Hepatocyte (in vitro differentiated cells): ENCODE measurements around the gene TM2D3. TPM values are rescaled to one million over a fixed set of nuclear protein-coding genes. Genes with fewer than 3 reads are reported as not detected.
A peak's percentile ranks its signal among the peaks of the same experiment; 100 is the strongest.

Experiments
- DNase-seq: peaks from one replicate; pipeline ENCODE4 v3.0.0-alpha.2; 2016; ENCODE audit warnings: low spot score
- H2AFZ ChIP-seq: fragments of 200-600 bp; sonication (generic); 2 replicates; pipeline ENCODE4 v1.6.0; 2016; ENCODE audit warnings: antibody characterized with exemption, mild to moderate bottlenecking
- H3K27ac ChIP-seq: fragments of 200-600 bp; sonication (generic); 2 replicates; pipeline ENCODE4 v1.5.1; 2016; ENCODE audit warnings: mild to moderate bottlenecking
- H3K27me3 ChIP-seq: fragments of 200-600 bp; sonication (generic); 2 replicates; pipeline ENCODE4 v1.6.1; 2016
- H3K36me3 ChIP-seq: fragments of 200-600 bp; sonication (generic); replicated peaks from 2 replicates; pipeline ENCODE4 v1.5.1; 2016; ENCODE audit warnings: low read depth; ENCODE audit not compliant: insufficient read depth
- H3K4me1 ChIP-seq: fragments of 200-600 bp; sonication (generic); 2 replicates; pipeline ENCODE4 v1.5.1; 2016; ENCODE audit warnings: mild to moderate bottlenecking, moderate library complexity; ENCODE audit not compliant: insufficient read depth
- H3K4me2 ChIP-seq: fragments of 200-600 bp; sonication (generic); 2 replicates; pipeline ENCODE4 v1.6.0; 2016
- H3K4me3 ChIP-seq: fragments of 200-600 bp; sonication (generic); 2 replicates; pipeline ENCODE4 v1.5.1; 2016; ENCODE audit warnings: mild to moderate bottlenecking
- H3K79me2 ChIP-seq: fragments of 200-600 bp; sonication (generic); 2 replicates; pipeline ENCODE4 v1.6.0; 2017; ENCODE audit warnings: mild to moderate bottlenecking
- H3K9me2 ChIP-seq: fragments of 200-600 bp; sonication (generic); replicated peaks from 2 replicates; pipeline ENCODE4 v1.6.0; 2017; ENCODE audit warnings: mild to moderate bottlenecking; ENCODE audit not compliant: insufficient read depth
- H3K9me3 ChIP-seq: fragments of 200-600 bp; sonication (generic); 2 replicates; pipeline ENCODE4 v1.5.1; 2016; ENCODE audit warnings: low read depth, mild to moderate bottlenecking
- H4K20me1 ChIP-seq: fragments of 200-600 bp; sonication (generic); 2 replicates; pipeline ENCODE4 v1.6.0; 2016; ENCODE audit warnings: mild to moderate bottlenecking; ENCODE audit not compliant: insufficient read depth, poor library complexity, severe bottlenecking
- EZH2 ChIP-seq: fragments of 200-600 bp; sonication (generic); IDR thresholded peaks from 2 replicates; pipeline ENCODE4 v1.6.1; 2016; ENCODE audit warnings: antibody characterized with exemption, mild to moderate bottlenecking, borderline replicate concordance
- EZH2phosphoT487 ChIP-seq: fragments of 200-600 bp; sonication (generic); IDR thresholded peaks from one replicate; pipeline ENCODE4 v1.6.1; 2018; ENCODE audit warnings: antibody characterized with exemption, mild to moderate bottlenecking, low read depth, moderate library complexity; ENCODE audit not compliant: unreplicated experiment, severe bottlenecking
- WGBS: methylation state at CpG from one replicate; pipeline ENCODE4 v1.1.6; 2016; ENCODE audit warnings: low lambda C conversion rate; ENCODE audit errors: missing lambda C conversion rate; 5-methylcytosine and 5-hydroxymethylcytosine counted together
- polyA plus RNA-seq: library from polyadenylated mRNA; unstranded; fragments of >200 nt; fragmentation: Nextera tagmentation; extraction: Ambion mirVana; gene quantifications from 2 replicates; pipeline ENCODE4 v1.2.1, GENCODE V29; 2016
- total RNA-seq: library from RNA; depleted of rRNA; stranded (reverse); fragments of >200 nt; gene quantifications from 2 replicates; pipeline ENCODE4 v1.2.3, GENCODE V29; 2014
- TF ChIP-seq, protein P1 (sequence below): fragments of 200-600 bp; sonication (generic); IDR thresholded peaks from 2 replicates; pipeline ENCODE4 v1.5.1; 2016; ENCODE audit warnings: antibody characterized with exemption, mild to moderate bottlenecking; ENCODE audit not compliant: poor library complexity

The TM2D3 gene
- total and polyA plus RNA-seq, 2 experiments from 2014 or later = 41.9 to 55.7 TPM

DNA sequence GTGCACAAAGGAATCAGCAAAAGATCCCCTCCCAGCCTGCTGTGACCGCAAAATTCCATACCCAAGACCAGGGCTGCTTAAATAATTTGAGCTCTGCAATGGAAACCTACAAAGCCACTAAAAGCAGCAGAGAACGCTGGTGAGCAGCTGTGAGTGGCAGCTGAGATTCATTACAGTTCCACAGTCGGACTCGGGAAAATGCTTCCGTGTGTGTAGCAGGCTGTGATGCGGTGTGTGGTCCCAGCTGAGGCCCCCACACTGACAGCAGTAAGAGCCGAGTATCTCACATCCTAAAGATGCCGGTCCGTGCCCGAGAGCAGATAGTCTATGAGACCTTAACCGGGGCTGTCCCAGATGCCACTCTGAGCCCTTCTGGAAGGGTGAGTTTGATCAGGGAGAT lies 37.4 kb downstream of the TM2D3 start:
- Histone ChIP-seq H3K27me3 (no peaks in the 10 kb centered on the region), H3K4me2 (no peak overlapping the region), H3K4me1 (peaks cover 20% of the 10 kb centered on the region), H3K36me3 (no peaks in the 10 kb centered on the region), H3K27ac (no peak overlapping the region), H3K9me2 (no peaks in the 10 kb centered on the region), H2AFZ (no peak overlapping the region), H4K20me1 (no peaks in the 10 kb centered on the region), H3K79me2 (no peaks in the 10 kb centered on the region), H3K9me3 (no peaks in the 10 kb centered on the region), H3K4me3 (no peak overlapping the region)
- WGBS = 59% methylated on average over 11 of the region's 11 CpGs
- no peak for DNase-seq
- TF ChIP-seq, protein P1, sequence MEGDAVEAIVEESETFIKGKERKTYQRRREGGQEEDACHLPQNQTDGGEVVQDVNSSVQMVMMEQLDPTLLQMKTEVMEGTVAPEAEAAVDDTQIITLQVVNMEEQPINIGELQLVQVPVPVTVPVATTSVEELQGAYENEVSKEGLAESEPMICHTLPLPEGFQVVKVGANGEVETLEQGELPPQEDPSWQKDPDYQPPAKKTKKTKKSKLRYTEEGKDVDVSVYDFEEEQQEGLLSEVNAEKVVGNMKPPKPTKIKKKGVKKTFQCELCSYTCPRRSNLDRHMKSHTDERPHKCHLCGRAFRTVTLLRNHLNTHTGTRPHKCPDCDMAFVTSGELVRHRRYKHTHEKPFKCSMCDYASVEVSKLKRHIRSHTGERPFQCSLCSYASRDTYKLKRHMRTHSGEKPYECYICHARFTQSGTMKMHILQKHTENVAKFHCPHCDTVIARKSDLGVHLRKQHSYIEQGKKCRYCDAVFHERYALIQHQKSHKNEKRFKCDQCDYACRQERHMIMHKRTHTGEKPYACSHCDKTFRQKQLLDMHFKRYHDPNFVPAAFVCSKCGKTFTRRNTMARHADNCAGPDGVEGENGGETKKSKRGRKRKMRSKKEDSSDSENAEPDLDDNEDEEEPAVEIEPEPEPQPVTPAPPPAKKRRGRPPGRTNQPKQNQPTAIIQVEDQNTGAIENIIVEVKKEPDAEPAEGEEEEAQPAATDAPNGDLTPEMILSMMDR = no peak
- no peak for TF ChIP-seq EZH2phosphoT487
- no peak for TF ChIP-seq EZH2

- H3K27me3 ChIP-seq = no peaks in the 10 kb centered on the region
- no peak overlapping the region for H3K4me3 ChIP-seq
- H3K4me1 ChIP-seq = peaks cover 20% of the 10 kb centered on the region
- no peak for DNase-seq
- H2AFZ ChIP-seq = no peak overlapping the region
- H4K20me1 ChIP-seq = no peaks in the 10 kb centered on the region
- TF ChIP-seq, protein P1 = no peak
- no peak for TF ChIP-seq EZH2phosphoT487
- H3K36me3 ChIP-seq = no peaks in the 10 kb centered on the region
- no peaks in the 10 kb centered on the region for H3K9me3 ChIP-seq
- H3K9me2 ChIP-seq = no peaks in the 10 kb centered on the region
- no peaks in the 10 kb centered on the region for H3K79me2 ChIP-seq
- no peak overlapping the region for H3K27ac ChIP-seq
- WGBS = 86% methylated on average over 14 of the region's 14 CpGs
- no peak overlapping the region for H3K4me2 ChIP-seq
These were observed 38.1 kb downstream of the TM2D3 start for GRCh38 chr15:101614001-101614585.

GRCh38 chr15:101613130-101614000 lies 38.8 kb downstream of the TM2D3 start:
- no peak overlapping the region for H3K4me2 ChIP-seq
- H3K36me3 ChIP-seq = no peaks in the 10 kb centered on the region
- no peak overlapping the region for H3K4me3 ChIP-seq
- no peaks in the 10 kb centered on the region for H4K20me1 ChIP-seq
- no peak overlapping the region for H3K27ac ChIP-seq
- H2AFZ ChIP-seq = no peak overlapping the region
- 66% methylated on average over 20 of the region's 20 CpGs for WGBS
- H3K27me3 ChIP-seq = no peaks in the 10 kb centered on the region
- peaks cover 20% of the 10 kb centered on the region for H3K4me1 ChIP-seq
- no peaks in the 10 kb centered on the region for H3K9me2 ChIP-seq
- H3K9me3 ChIP-seq = no peaks in the 10 kb centered on the region
- no peaks in the 10 kb centered on the region for H3K79me2 ChIP-seq
- peak; percentile 80 for DNase-seq
- TF ChIP-seq, protein P1 = no peak
- TF ChIP-seq EZH2phosphoT487 (no peak), EZH2 (no peak)
